Measurements from ENCODE around the gene PPFIA2.

DNA sequence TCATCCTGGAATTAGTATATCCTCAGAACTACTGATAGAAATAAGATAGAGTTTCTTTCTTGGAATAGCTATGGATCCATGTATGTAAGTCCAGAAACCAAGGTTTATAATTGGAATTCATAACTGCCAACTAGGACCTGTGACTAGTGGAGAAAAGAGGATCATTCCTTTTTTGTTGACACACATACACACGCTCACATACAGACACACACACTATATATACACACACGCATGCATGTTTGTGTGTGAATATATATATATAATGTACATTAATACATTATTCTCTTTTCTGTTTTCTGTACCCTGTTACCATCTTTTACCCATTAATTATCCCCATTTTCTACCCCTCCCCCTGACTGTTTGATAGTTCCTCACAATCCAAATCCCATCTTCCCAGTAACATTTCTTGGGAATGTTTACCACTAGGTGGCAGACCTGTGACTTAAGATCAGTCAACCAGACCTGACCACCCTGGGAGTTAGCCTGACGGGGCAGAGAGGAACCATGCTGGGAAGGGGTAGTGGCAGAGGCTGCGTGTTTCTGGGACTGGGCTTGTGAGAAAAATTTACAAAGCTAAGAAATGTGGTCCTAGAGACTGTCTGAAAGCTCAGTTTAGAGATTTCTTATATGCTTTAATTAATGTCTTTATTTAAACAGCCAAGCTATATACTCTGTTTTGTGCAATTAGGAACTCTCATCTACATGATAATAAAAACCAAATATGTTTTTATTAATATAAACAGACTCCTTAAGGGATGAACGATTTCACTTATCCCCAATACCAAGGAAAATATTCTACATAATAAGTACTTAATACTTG is 308.0 kb downstream of the PPFIA2 start:
- TF ChIP-seq POLR2A (IDR thresholded peaks at IDR 0.05) = no peak
- TF ChIP-seq, protein P1, sequence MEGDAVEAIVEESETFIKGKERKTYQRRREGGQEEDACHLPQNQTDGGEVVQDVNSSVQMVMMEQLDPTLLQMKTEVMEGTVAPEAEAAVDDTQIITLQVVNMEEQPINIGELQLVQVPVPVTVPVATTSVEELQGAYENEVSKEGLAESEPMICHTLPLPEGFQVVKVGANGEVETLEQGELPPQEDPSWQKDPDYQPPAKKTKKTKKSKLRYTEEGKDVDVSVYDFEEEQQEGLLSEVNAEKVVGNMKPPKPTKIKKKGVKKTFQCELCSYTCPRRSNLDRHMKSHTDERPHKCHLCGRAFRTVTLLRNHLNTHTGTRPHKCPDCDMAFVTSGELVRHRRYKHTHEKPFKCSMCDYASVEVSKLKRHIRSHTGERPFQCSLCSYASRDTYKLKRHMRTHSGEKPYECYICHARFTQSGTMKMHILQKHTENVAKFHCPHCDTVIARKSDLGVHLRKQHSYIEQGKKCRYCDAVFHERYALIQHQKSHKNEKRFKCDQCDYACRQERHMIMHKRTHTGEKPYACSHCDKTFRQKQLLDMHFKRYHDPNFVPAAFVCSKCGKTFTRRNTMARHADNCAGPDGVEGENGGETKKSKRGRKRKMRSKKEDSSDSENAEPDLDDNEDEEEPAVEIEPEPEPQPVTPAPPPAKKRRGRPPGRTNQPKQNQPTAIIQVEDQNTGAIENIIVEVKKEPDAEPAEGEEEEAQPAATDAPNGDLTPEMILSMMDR (IDR thresholded peaks at IDR 0.05) = no peak

All from lower leg skin (tissue), 3 donors.